Sigmoid colon (tissue), 7 donors: ENCODE data around the gene ZCCHC17. TPM values are rescaled to one million over a fixed set of nuclear protein-coding genes. Genes with fewer than 3 reads are reported as not detected.
"Not testable (repeated sequence)": the region's sequence is repeated elsewhere in the genome, so short reads cannot be mapped to it uniquely, and the experiment has no call there.

ENCODE experiments used
- DNase-seq: peaks from one replicate; pipeline ENCODE4 v3.0.0-alpha.2; 2019
- H3K27ac ChIP-seq, 4 donors: fragments of 200-600 bp; sonication (generic); one replicate each; pipeline ENCODE4 v1.5.1; 2016 to 2019; ENCODE audit warnings: mild to moderate bottlenecking in 1 of 4
- H3K27me3 ChIP-seq, 3 donors: fragments of 200-600 bp; sonication (generic); one replicate each; pipeline ENCODE4 v1.5.1; 2019; ENCODE audit warnings: mild to moderate bottlenecking in 1 of 3
- H3K36me3 ChIP-seq, 4 donors: fragments of 200-600 bp; sonication (generic); one replicate each; pipeline ENCODE4 v1.5.1; 2016 to 2019
- H3K4me1 ChIP-seq, 4 donors: fragments of 200-600 bp; sonication (generic); one replicate each; pipeline ENCODE4 v1.5.1; 2017 to 2019
- H3K4me3 ChIP-seq, 4 donors: fragments of 200-600 bp; sonication (generic); one replicate each; pipeline ENCODE4 v1.5.1; 2017 to 2019; ENCODE audit warnings: mild to moderate bottlenecking in 2 of 4, moderate library complexity in 1 of 4
- H3K9me3 ChIP-seq, 4 donors: fragments of 200-600 bp in 3 of 4; sonication (generic) in 3 of 4; one replicate each; pipeline versions ENCODE4 v1.5.1 to v1.6.1; 2013 to 2019
- CTCF ChIP-seq, 4 experiments: fragments of 450-650 bp in 3 of 4; fragments of 200-600 bp in 1 of 4; IDR thresholded peaks; one replicate each; pipeline ENCODE4 v1.5.1; 2016 to 2019; ENCODE audit warnings: antibody characterized with exemption in 4 of 4, mild to moderate bottlenecking in 3 of 4, moderate library complexity in 2 of 4
- EP300 ChIP-seq, 4 donors: sonication (generic); formaldehyde crosslinking; IDR thresholded peaks; one replicate each; pipeline ENCODE4 v1.6.1; 2017; ENCODE audit warnings: antibody characterized with exemption in 4 of 4
- POLR2A ChIP-seq, 2 donors: fragments of 450-650 bp; IDR thresholded peaks; one replicate each; pipeline ENCODE4 v1.6.1; 2016; ENCODE audit warnings: antibody characterized with exemption in 2 of 2, mild to moderate bottlenecking in 2 of 2, moderate library complexity in 2 of 2
- POLR2AphosphoS5 ChIP-seq, 4 donors: sonication (generic); formaldehyde crosslinking; IDR thresholded peaks; one replicate each; pipeline ENCODE4 v1.6.1; 2017; ENCODE audit warnings: antibody characterized with exemption in 4 of 4
- WGBS, 2 donors: extraction: QIAGEN DNeasy Blood & Tissue Kit; methylation state at CpG; one replicate each; pipeline ENCODE4 v1.1.7; 2013; 5-methylcytosine and 5-hydroxymethylcytosine counted together
- intact Hi-C: fragments of 100-400 bp; cut with DNase I; formaldehyde crosslinking; loops from one replicate; pipeline ENCODE4 v1.15.1; 2023
- polyA plus RNA-seq, 3 donors: library from polyadenylated mRNA; stranded (reverse); fragments of 200-250 nt; gene quantifications; one replicate each; pipeline ENCODE4 v1.2.3, GENCODE V29; 2013
- total RNA-seq, 4 donors: library from RNA; depleted of rRNA; stranded (reverse); fragments of >200 nt; gene quantifications; one replicate each; pipeline ENCODE4 v1.1.0, GENCODE V29; 2016
- donor health status: healthy with polysubstance abuse.
- donor health status: Bipolar disorder and iron deficiency.
- donor health status: healthy.

ZCCHC17 gene
- total and polyA plus RNA-seq, 7 donors, result 23.3 to 35.4 (median 29.9) TPM

- DNase-seq, result no peak
- TF ChIP-seq POLR2A (IDR thresholded peaks at IDR 0.05) (no peak), CTCF (IDR thresholded peaks at IDR 0.05) (no peak), POLR2AphosphoS5 (IDR thresholded peaks at IDR 0.05) (no peak), EP300 (IDR thresholded peaks at IDR 0.05) (no peak)
- Histone ChIP-seq H3K9me3 (no peaks in the 10 kb centered on the region), H3K36me3 (no peaks in the 10 kb centered on the region), H3K27ac (no peak overlapping the region), H3K27me3 (no peaks in the 10 kb centered on the region), H3K4me1 (peaks cover 0 to 22% (median 18%) of the 10 kb centered on the region in 4 donors), H3K4me3 (no peak overlapping the region)
- intact Hi-C loops, result no loop called here
Observed at GRCh38 chr1:31378001-31378400, 81.2 kb downstream of the ZCCHC17 start.

GRCh38 chr1:31380181-31380580, 83.3 kb downstream of the ZCCHC17 start:
- Histone ChIP-seq H3K27ac (no peak overlapping the region), H3K27me3 (no peaks in the 10 kb centered on the region), H3K36me3 (no peaks in the 10 kb centered on the region), H3K4me3 (no peak overlapping the region), H3K9me3 (no peaks in the 10 kb centered on the region), H3K4me1 (peaks cover 0 to under 1% (median 0%) of the 10 kb centered on the region in 4 donors)
- DNase-seq, result no peak
- WGBS, 2 donors, result 71 to 79% methylated on average over 3 of the region's 3 CpGs
- intact Hi-C loops, result no loop called here
- TF ChIP-seq CTCF (IDR thresholded peaks at IDR 0.05), result no peak
- no peak for TF ChIP-seq POLR2AphosphoS5 (IDR thresholded peaks at IDR 0.05)
- TF ChIP-seq POLR2A (IDR thresholded peaks at IDR 0.05), result no peak
- no peak for TF ChIP-seq EP300 (IDR thresholded peaks at IDR 0.05)

GRCh38 chr1:31381394-31382294, 84.8 kb downstream of the ZCCHC17 start:
- TF ChIP-seq POLR2A (IDR thresholded peaks at IDR 0.05) (no peak), POLR2AphosphoS5 (IDR thresholded peaks at IDR 0.05) (no peak)
- Histone ChIP-seq H3K4me3 (no peak overlapping the region), H3K9me3 (no peaks in the 10 kb centered on the region), H3K27ac (no peak overlapping the region), H3K36me3 (no peaks in the 10 kb centered on the region), H3K27me3 (no peaks in the 10 kb centered on the region), H3K4me1 (no peaks in the 10 kb centered on the region)
- intact Hi-C loops, result no loop called here
- 34 to 75% methylated on average over 6 of the region's 6 CpGs for WGBS, 2 donors
- DNase-seq, result no peak

GRCh38 chr1:31382379-31382989, 85.7 kb downstream of the ZCCHC17 start:
- WGBS, 2 donors, result 85 to 91% methylated on average over 3 of the region's 3 CpGs
- H3K4me3 ChIP-seq, result no peak overlapping the region
- H3K27me3 ChIP-seq, result no peaks in the 10 kb centered on the region
- H3K27ac ChIP-seq, result no peak overlapping the region
- no peaks in the 10 kb centered on the region for H3K4me1 ChIP-seq
- H3K36me3 ChIP-seq, result no peaks in the 10 kb centered on the region
- intact Hi-C loops, result no loop called here
- no peak for DNase-seq
- no peaks in the 10 kb centered on the region for H3K9me3 ChIP-seq
- TF ChIP-seq EP300 (IDR thresholded peaks at IDR 0.05) (no peak), CTCF (IDR thresholded peaks at IDR 0.05) (no peak), POLR2A (IDR thresholded peaks at IDR 0.05) (no peak), POLR2AphosphoS5 (IDR thresholded peaks at IDR 0.05) (no peak)

GRCh38 chr1:31383967-31384366, 87.1 kb downstream of the ZCCHC17 start:
- H3K27ac ChIP-seq, result no peak overlapping the region
- intact Hi-C loops, result no loop called here
- TF ChIP-seq POLR2AphosphoS5 (IDR thresholded peaks at IDR 0.05) (no peak), POLR2A (IDR thresholded peaks at IDR 0.05) (no peak), CTCF (IDR thresholded peaks at IDR 0.05) (no peak), EP300 (IDR thresholded peaks at IDR 0.05) (no peak)
- DNase-seq, result no peak
- no peaks in the 10 kb centered on the region for H3K4me1 ChIP-seq
- no peaks in the 10 kb centered on the region for H3K36me3 ChIP-seq
- H3K4me3 ChIP-seq, result no peak overlapping the region
- WGBS, 2 donors, result 33 to 69% methylated on average over 1 of the region's 1 CpG
- H3K27me3 ChIP-seq, result no peaks in the 10 kb centered on the region
- no peaks in the 10 kb centered on the region for H3K9me3 ChIP-seq

- 72 to 81% methylated on average over 8 of the region's 8 CpGs for WGBS, 2 donors
Observed at GRCh38 chr1:31386576-31387243, 89.9 kb downstream of the ZCCHC17 start.

More at GRCh38 chr1:31386576-31387243, 89.9 kb downstream of the ZCCHC17 start:
- DNase-seq, H3K9me3 ChIP-seq, H3K27ac ChIP-seq, H3K4me1 ChIP-seq, H3K36me3 ChIP-seq, H3K27me3 ChIP-seq, H3K4me3 ChIP-seq, intact Hi-C loops: not testable (repeated sequence)
